Measurements from ENCODE around the gene PTGES3.
"Not testable (repeated sequence)": the region's sequence is repeated elsewhere in the genome, so short reads cannot be mapped to it uniquely, and the experiment has no call there.

Gene PTGES3

DNA sequence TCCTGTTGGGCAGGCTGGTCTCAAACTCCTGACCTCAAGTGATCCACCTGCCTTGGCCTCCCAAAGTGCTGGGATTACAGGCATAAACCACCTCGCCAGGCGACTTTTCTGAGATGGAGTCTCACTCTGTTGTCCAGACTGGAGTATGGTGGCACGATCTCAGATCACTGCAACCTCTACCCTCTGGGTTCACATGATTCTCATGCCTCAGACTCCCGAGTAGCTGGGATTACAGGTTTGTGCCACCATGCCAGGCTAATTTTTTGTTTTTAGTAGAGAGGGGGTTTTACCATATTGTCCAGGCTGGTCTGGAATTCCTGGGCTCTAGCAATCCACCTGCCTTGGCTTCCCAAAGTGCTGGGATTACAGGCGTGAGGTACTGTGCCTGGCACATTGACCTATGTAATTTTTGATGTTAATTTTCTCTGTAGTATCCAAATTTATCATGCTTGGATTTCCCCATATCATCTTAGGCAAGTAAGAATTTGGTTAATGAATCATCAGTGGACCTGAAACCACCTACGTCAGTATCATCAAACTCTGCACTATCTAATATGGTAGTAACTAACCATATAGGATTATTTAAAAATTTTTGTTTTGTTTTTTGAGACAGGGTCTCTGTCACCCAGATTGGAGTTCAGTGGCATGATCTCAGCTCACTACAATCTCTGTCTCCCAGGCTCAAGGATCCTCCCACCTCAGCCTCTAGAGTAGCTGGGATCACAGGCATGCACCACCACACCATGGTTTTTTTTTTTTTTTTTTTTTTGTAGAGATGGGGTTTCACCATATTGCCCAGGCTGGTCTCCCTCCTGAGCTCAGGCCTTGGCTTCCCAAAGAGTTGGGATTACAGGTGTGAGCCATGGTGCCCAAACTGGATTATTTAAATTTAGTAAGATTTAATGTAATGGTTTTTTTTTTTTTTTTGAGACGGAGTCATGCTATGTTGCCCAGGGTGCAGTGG is 30.4 kb downstream of the PTGES3 start:
- no peak for DNase-seq (ENCODE audit: low read depth in 3 of 3)

DNA sequence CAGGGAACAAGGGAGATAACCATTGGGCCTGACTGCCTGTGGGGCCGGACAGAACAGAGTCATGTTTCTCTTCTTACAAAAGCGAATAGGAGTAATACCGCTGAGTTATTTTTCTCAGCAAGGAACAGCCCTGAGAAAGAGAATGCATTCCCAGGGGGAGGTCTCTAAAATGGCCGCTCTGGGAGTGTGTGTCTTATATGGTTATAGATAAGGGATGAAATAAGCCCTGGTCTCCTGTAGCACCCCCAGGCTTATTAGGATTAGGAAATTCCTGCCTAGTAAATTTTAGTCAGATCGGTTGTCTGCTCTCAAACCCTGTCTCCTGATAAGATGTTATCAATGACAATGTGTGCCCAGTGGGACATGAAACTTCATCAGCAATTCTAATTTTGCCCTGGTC is 34.3 kb downstream of the PTGES3 start:
- not testable (repeated sequence) for DNase-seq (ENCODE audit: low read depth in 3 of 3)

GRCh38 chr12:56648023-56648422 is 40.1 kb downstream of the PTGES3 start:
- DNase-seq (ENCODE audit: low read depth in 3 of 3), result not testable (repeated sequence)

- DNase-seq (ENCODE audit: low read depth in 3 of 3), result peak; percentile 72 to 89 (median 85)
Observed at GRCh38 chr12:56645717-56646446, 42.2 kb downstream of the PTGES3 start, which contains the start of gene ATP5F1B. Gene ATP5F1B, minus strand, starts transcription at chr12:56645984. Its CDS starts 21 bp downstream, at chr12:56645963.

GRCh38 chr12:56645201-56645716 is 42.8 kb downstream of the PTGES3 start:
- DNase-seq (ENCODE audit: low read depth in 3 of 3), result no peak

DNA sequence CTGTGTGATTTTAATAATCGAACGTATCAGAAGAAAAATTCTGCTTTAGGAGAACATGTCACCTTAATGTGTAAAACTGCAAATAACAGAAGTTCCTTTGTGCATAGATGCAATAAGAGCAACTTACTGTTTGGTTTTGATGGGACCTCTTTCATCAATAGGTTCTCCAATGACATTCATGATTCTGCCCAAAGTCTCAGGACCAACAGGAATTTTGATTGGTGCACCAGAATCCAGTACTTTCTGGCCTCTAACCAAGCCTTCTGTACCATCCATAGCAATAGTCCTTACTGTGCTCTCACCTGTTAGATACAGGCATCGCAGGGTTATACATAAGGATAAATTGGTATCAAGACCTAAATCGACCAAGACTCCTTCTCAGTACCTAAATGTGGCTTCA is 43.4 kb downstream of the PTGES3 start:
- no peak for DNase-seq (ENCODE audit: low read depth in 3 of 3)

GRCh38 chr12:56641219-56641618 is 46.9 kb downstream of the PTGES3 start:
- no peak for DNase-seq (ENCODE audit: low read depth in 3 of 3)

GRCh38 chr12:56637621-56638020 is 50.5 kb downstream of the PTGES3 start:
- no peak for DNase-seq (ENCODE audit: low read depth in 3 of 3)

DNA sequence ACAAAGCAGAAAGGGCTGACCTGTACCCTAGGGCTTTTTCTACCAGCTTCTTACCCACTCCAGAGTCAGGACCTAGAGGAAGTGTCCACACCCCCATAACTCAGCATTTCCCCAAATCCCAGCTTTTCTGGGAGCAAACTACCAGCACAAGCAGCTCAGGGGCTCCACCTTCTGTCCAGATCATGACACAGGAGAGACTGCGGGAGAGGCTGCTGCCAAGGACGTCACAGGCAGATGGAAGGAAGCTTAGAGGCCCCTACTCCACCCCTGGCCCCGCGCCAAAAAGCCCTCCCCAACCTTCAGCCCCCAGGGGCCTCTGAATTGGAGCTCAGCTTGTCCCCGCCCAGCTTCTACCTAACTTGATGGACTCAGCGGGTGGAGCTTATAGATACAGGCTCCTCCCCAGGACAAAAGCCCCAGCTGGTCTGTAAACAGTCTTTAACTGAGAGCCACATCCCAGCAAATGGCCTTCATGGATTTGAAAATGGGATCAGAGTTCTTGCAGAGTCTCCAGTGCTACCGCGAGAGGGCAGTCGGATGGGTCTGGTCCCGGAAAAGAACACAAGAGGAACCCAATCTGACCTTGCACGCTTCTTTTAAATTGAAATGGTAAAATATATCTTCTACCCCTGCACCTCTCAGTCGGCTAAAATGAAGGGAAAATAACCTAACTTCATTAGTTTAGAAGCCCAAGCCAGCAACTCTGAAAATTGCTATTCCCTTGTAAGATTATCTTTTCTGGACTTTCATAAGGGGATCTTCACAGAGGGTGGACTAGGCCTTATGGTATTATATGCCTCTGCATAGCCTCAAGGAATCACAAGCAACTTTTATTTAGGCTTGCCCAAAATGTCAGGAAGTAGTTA is 51.2 kb downstream of the PTGES3 start:
- peak; percentile 77 to 91 (median 82) for DNase-seq (ENCODE audit: low read depth in 3 of 3)

- DNase-seq (ENCODE audit: low read depth in 3 of 3), result peak; percentile 69 to 89 (median 78)
Observed at GRCh38 chr12:56635806-56636674, 52.0 kb downstream of the PTGES3 start.

DNA sequence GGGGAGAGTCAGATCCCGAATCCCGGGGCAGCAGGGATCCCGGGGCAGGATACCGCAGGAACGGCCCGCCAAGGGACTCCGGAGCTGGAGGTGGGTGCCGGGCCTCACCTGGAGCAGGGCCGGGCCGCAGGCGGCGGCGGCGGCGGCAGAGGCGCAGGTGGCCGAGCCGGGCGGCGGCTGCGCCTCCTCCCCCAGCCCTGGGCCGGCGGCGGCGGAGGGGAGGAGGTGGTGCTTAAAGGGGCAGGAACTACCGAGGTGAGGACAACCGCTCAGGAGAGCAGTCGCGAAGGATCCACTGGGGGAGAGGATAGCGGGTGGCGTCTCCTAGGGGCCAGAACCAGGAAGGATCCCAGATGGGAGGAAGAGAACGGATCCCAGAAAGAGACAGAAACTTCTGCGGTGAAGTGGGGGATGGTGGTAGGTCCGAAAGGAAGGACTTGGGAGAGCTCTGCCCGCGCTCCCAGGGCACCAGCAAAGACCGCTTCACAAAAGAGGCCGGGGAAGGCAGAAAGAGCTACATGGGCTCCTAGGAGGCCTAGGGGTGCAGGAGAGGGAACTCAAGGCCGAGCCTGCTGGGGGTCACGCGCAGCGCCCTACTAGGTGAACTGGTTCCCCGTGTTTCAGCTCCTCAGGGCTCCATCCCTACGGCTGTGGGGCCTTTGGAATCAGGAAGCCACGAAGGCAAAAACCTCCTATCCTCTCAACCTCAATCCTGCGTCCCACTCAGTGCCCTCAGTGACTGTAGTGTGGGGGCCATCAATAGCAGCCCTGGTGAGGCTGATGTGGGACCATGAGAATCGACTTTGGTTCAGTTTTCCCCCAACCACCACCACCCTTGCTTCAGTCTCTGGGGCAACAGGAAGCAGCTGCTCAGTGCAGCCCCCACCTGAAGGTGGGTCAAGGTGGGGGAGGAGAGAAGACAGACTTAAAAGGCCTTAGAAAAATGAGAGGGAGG is 53.0 kb downstream of the PTGES3 start:
- peak in 1 of 3 experiments; percentile 61 for DNase-seq (ENCODE audit: low read depth in 3 of 3)

- DNase-seq (ENCODE audit: low read depth in 3 of 3), result peak in 1 of 3 experiments; percentile 32
Observed at GRCh38 chr12:56634242-56634836, 53.7 kb downstream of the PTGES3 start.

GRCh38 chr12:56633468-56634241 is 54.4 kb downstream of the PTGES3 start:
- DNase-seq (ENCODE audit: low read depth in 3 of 3), result no peak

DNA sequence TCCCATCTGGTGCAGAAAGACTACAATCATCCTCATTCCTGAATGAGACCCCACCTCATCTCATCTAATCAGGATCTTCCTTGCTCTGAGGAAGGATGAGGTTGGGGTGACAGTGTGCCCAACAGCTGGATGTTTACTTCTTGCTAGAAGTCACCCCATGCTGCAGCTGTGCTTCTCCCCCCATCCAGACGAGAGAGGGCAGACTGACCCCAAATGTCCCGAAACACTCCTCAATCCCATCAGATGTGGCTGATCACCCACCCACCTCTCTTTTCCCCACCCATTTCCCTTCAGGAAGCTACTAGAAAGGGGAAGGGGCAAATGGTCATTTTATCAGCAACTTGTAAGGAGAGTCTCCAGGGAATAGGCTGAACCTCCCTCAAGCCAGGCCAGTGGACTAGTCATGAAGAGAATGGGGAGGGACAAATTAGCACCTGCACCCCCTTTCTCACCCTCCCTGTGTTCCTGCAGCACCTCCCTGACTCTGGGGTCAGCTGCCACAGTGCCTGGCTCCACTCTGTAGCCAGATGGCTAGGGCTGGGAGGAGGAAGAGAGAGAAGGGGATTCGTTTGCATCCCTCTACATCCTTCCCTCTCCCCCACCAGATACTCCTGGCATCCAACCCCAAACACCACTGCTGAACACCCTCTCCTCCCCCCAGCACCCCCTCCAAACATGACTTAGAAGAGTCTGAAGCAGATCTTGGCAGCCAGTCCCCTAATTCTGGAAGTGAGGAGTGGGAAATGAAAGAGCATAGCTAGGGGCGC is 55.2 kb downstream of the PTGES3 start:
- no peak for DNase-seq (ENCODE audit: low read depth in 3 of 3)

DNA sequence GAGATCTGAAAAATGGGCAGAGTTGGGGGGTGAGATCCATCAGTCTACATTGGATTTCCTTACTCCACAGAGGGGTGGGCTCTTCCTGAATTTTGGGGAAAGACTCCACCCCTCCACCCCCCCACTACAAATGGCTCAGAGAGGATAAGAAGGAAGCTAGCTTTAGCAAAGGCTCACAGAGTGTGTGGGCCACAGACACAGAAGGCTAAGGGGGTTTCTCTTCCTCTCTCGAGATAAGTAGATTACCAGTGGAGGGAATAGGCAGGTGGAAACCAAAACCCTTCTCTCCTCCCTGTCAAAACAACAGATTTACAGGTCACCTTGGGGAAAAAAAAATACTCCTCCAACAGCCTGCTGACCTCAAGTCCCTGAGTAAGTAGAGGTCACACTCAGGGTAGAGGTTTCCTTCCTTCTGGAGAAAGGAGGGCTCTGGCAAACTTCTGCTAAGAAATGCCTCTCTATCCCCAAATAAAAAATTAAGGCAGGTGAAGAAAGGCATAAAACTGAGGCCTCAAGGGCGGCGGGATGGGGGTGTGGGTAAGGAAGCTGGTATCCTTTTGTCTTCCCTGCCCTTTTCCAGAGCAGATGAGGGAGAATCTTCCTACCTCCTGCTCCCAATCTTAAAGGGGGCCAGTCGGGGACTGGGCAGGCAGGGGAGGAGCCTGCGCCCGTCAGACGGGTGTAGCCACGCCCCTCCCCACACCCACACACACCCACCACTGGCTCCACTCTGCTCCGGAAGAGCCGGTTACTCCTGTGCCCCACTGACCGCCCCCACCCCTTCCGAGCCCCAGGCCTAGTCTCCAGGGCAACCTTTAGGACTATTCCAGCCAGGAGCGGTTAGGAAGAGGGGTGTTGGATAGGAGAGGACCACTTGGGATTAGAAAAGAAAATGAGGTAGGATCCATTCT is 56.0 kb downstream of the PTGES3 start:
- DNase-seq (ENCODE audit: low read depth in 3 of 3), result peak in 2 of 3 experiments; percentile 37 to 61

GRCh38 chr12:56630180-56630632 is 57.9 kb downstream of the PTGES3 start, which contains the start of gene BAZ2A:
Gene BAZ2A, minus strand, starts transcription at chr12:56630326. Its CDS starts 12,796 bp downstream, at chr12:56617530.
- DNase-seq (ENCODE audit: low read depth in 3 of 3), result peak; percentile 77 to 85 (median 77)

All from stimulated activated CD4-positive, alpha-beta T cell treated with anti-CD3 and anti-CD28 coated beads, TNF-alpha, amount 100 ng/mL, for 24 hours (primary cell).